Adipose tissue (tissue), 3 donors: ENCODE results near the gene KCNQ1OT1. TPM values are rescaled to one million over a fixed set of nuclear protein-coding genes. Genes with fewer than 3 reads are reported as not detected.
"Not testable (repeated sequence)": the region's sequence is repeated elsewhere in the genome, so short reads cannot be mapped to it uniquely, and the experiment has no call there.

Source experiments
- H3K27ac ChIP-seq: one replicate; pipeline ENCODE4 v1.5.1; 2013; ENCODE audit warnings: low read depth, low read length
- WGBS, 3 donors: extraction: QIAGEN DNeasy Blood & Tissue Kit; methylation state at CpG; one replicate each; pipeline ENCODE4 v1.1.7; 2013; 5-methylcytosine and 5-hydroxymethylcytosine counted together
- polyA plus RNA-seq, 3 donors: library from polyadenylated mRNA; stranded (reverse); fragments of 200-250 nt; gene quantifications; one replicate each; pipeline ENCODE4 v1.2.3, GENCODE V29; 2013
- donor health status: healthy with polysubstance abuse.
- donor health status: Bipolar disorder and iron deficiency.
- donor health status: healthy.

KCNQ1OT1 gene
- polyA plus RNA-seq, 3 donors, result 0.03 to 0.45 (median 0.06) TPM

- H3K27ac ChIP-seq, result no peak overlapping the region
- WGBS, 3 donors, result 87 to 95% (median 89%) methylated on average over 7 of the region's 7 CpGs
These were observed 47.9 kb downstream of the KCNQ1OT1 start for GRCh38 chr11:2651826-2652271.

- no peak overlapping the region for H3K27ac ChIP-seq
- 90 to 93% (median 92%) methylated on average over 4 of the region's 4 CpGs for WGBS, 3 donors
These were observed 48.7 kb downstream of the KCNQ1OT1 start for GRCh38 chr11:2651054-2651617.

GRCh38 chr11:2650343-2650867, 49.4 kb downstream of the KCNQ1OT1 start:
- H3K27ac ChIP-seq, result no peak overlapping the region

GRCh38 chr11:2649848-2650247, 49.9 kb downstream of the KCNQ1OT1 start:
- no peak overlapping the region for H3K27ac ChIP-seq
- 97 to 99% (median 97%) methylated on average over 2 of the region's 2 CpGs for WGBS, 3 donors

More at GRCh38 chr11:2650343-2650867, 49.4 kb downstream of the KCNQ1OT1 start:
- WGBS, 3 donors, result 97 to 100% (median 98%) methylated on average over 2 of the region's 2 CpGs

GRCh38 chr11:2649400-2649799, 50.4 kb downstream of the KCNQ1OT1 start:
- H3K27ac ChIP-seq, result no peak overlapping the region

GRCh38 chr11:2647953-2648352, 51.8 kb downstream of the KCNQ1OT1 start:
- WGBS, 3 donors, result 95 to 98% (median 96%) methylated on average over 6 of the region's 6 CpGs
- no peak overlapping the region for H3K27ac ChIP-seq

- no peak overlapping the region for H3K27ac ChIP-seq
- WGBS, 3 donors, result 92 to 97% (median 94%) methylated on average over 1 of the region's 1 CpG
These were observed 52.6 kb downstream of the KCNQ1OT1 start for GRCh38 chr11:2647167-2647566.

- H3K27ac ChIP-seq, result no peak overlapping the region
- 74 to 95% (median 94%) methylated on average over 1 of the region's 1 CpG for WGBS, 3 donors
These were observed 54.0 kb downstream of the KCNQ1OT1 start for GRCh38 chr11:2645779-2646118.

GRCh38 chr11:2644844-2645778, 54.7 kb downstream of the KCNQ1OT1 start:
- no peak overlapping the region for H3K27ac ChIP-seq
- WGBS, 3 donors, result 94 to 96% (median 96%) methylated on average over 4 of the region's 4 CpGs

GRCh38 chr11:2643746-2644145, 56.0 kb downstream of the KCNQ1OT1 start:
- no peak overlapping the region for H3K27ac ChIP-seq
- 85 to 92% (median 90%) methylated on average over 3 of the region's 3 CpGs for WGBS, 3 donors

- WGBS, 3 donors, result 81 to 91% (median 83%) methylated on average over 1 of the region's 1 CpG
- H3K27ac ChIP-seq, result no peak overlapping the region
These were observed 58.2 kb downstream of the KCNQ1OT1 start for GRCh38 chr11:2641623-2642022.

GRCh38 chr11:2639763-2640162, 60.0 kb downstream of the KCNQ1OT1 start:
- not testable (repeated sequence) for H3K27ac ChIP-seq
- 87 to 95% (median 94%) methylated on average over 12 to 13 of the region's 13 CpGs for WGBS, 3 donors

- 64 to 70% (median 67%) methylated on average over 1 of the region's 1 CpG for WGBS, 3 donors
- H3K27ac ChIP-seq, result no peak overlapping the region
These were observed 68.6 kb downstream of the KCNQ1OT1 start for GRCh38 chr11:2631161-2631560.

GRCh38 chr11:2630679-2631078, 69.1 kb downstream of the KCNQ1OT1 start:
- 94 to 98% (median 98%) methylated on average over 1 of the region's 1 CpG for WGBS, 3 donors
- no peak overlapping the region for H3K27ac ChIP-seq

- H3K27ac ChIP-seq, result no peak overlapping the region
- 60 to 61% (median 60%) methylated on average over 3 of the region's 3 CpGs for WGBS, 3 donors
These were observed 74.6 kb downstream of the KCNQ1OT1 start for GRCh38 chr11:2625183-2625582.

- 28 to 30% (median 28%) methylated on average over 3 of the region's 3 CpGs for WGBS, 3 donors
These were observed 77.9 kb downstream of the KCNQ1OT1 start for GRCh38 chr11:2621894-2622293.

GRCh38 chr11:2612884-2613571, 86.8 kb downstream of the KCNQ1OT1 start:
- no peak overlapping the region for H3K27ac ChIP-seq
- WGBS, 3 donors, result 84 to 95% (median 88%) methylated on average over 4 of the region's 4 CpGs

More at GRCh38 chr11:2621894-2622293, 77.9 kb downstream of the KCNQ1OT1 start:
- no peak overlapping the region for H3K27ac ChIP-seq

- no peak overlapping the region for H3K27ac ChIP-seq
- 88 to 97% (median 92%) methylated on average over 2 of the region's 2 CpGs for WGBS, 3 donors
These were observed 90.4 kb downstream of the KCNQ1OT1 start for GRCh38 chr11:2609345-2609744.
